ENCODE results near the gene RAB6B.

RAB6B gene

GRCh38 chr3:133838916-133839800 is 56.5 kb downstream of the RAB6B start:
- no peak overlapping the region for H3K27ac ChIP-seq (ENCODE audit: extremely low read depth, low read depth, low read length)
- ChIA-PET POLR2A (no interaction called here), CTCF (no interaction called here)
- TF ChIP-seq KLF7 (tag by site-specific recombination; IDR thresholded peaks at IDR 0.05; ENCODE audit: borderline replicate concordance): no peak
- no peak for TF ChIP-seq ZNF473 (tag by site-specific recombination; IDR thresholded peaks at IDR 0.05)
- no peak for TF ChIP-seq ZNF555 (tag by site-specific recombination; conservative IDR thresholded peaks at IDR 0.05)
- TF ChIP-seq ZNF510 (tag by site-specific recombination; IDR thresholded peaks at IDR 0.05; ENCODE audit: insufficient replicate concordance): no peak
- no peak for TF ChIP-seq ZNF311 (tag by site-specific recombination; IDR thresholded peaks at IDR 0.05; ENCODE audit: borderline replicate concordance)
- TF ChIP-seq ZNF707 (tag by site-specific recombination; IDR thresholded peaks at IDR 0.05): no peak
- TF ChIP-seq ZNF596 (tag by site-specific recombination; IDR thresholded peaks at IDR 0.05): no peak
- no peak for TF ChIP-seq ZNF837 (tag by site-specific recombination; IDR thresholded peaks at IDR 0.05)
- no peak for TF ChIP-seq ZNF544 (tag by site-specific recombination; IDR thresholded peaks at IDR 0.05)
- no peak for TF ChIP-seq GLI4 (tag by site-specific recombination; IDR thresholded peaks at IDR 0.05)
- no peak for TF ChIP-seq BCL11A (tag by site-specific recombination; IDR thresholded peaks at IDR 0.05; ENCODE audit: low read depth)
- no peak for TF ChIP-seq ZNF704 (tag by site-specific recombination; IDR thresholded peaks at IDR 0.05)
- TF ChIP-seq KLF17 (tag by site-specific recombination; IDR thresholded peaks at IDR 0.05): no peak
- TF ChIP-seq ZNF366 (tag by site-specific recombination; conservative IDR thresholded peaks at IDR 0.05): no peak
- TF ChIP-seq ZNF76 (tag by site-specific recombination; IDR thresholded peaks at IDR 0.05; ENCODE audit: borderline replicate concordance, low read depth): no peak
- no peak for TF ChIP-seq ZNF132 (tag by site-specific recombination; IDR thresholded peaks at IDR 0.05; ENCODE audit: borderline replicate concordance)
- no peak for TF ChIP-seq ZNF785 (tag by site-specific recombination; IDR thresholded peaks at IDR 0.05)
- TF ChIP-seq, protein P1, sequence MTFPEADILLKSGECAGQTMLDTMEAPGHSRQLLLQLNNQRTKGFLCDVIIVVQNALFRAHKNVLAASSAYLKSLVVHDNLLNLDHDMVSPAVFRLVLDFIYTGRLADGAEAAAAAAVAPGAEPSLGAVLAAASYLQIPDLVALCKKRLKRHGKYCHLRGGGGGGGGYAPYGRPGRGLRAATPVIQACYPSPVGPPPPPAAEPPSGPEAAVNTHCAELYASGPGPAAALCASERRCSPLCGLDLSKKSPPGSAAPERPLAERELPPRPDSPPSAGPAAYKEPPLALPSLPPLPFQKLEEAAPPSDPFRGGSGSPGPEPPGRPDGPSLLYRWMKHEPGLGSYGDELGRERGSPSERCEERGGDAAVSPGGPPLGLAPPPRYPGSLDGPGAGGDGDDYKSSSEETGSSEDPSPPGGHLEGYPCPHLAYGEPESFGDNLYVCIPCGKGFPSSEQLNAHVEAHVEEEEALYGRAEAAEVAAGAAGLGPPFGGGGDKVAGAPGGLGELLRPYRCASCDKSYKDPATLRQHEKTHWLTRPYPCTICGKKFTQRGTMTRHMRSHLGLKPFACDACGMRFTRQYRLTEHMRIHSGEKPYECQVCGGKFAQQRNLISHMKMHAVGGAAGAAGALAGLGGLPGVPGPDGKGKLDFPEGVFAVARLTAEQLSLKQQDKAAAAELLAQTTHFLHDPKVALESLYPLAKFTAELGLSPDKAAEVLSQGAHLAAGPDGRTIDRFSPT (tag by site-specific recombination; IDR thresholded peaks at IDR 0.05): no peak
- TF ChIP-seq ZNF623 (tag by site-specific recombination; IDR thresholded peaks at IDR 0.05): no peak
- no peaks in the 10 kb centered on the region for H3K9me3 ChIP-seq (ENCODE audit: control insufficient read depth, insufficient read depth, low read depth, low read length)
- no peak overlapping the region for H3K4me3 ChIP-seq (ENCODE audit: low read depth, low read length)
- peaks cover 0 to 53% of the 10 kb centered on the region in 2 experiments; a peak in 1 of 3 replicates for H3K36me3 ChIP-seq (ENCODE audit: control insufficient read depth in 2 of 2, insufficient read depth in 1 of 2, low read length in 2 of 2)
- no peaks in the 10 kb centered on the region for H3K4me1 ChIP-seq (ENCODE audit: control insufficient read depth, insufficient read depth, low read length)

DNA sequence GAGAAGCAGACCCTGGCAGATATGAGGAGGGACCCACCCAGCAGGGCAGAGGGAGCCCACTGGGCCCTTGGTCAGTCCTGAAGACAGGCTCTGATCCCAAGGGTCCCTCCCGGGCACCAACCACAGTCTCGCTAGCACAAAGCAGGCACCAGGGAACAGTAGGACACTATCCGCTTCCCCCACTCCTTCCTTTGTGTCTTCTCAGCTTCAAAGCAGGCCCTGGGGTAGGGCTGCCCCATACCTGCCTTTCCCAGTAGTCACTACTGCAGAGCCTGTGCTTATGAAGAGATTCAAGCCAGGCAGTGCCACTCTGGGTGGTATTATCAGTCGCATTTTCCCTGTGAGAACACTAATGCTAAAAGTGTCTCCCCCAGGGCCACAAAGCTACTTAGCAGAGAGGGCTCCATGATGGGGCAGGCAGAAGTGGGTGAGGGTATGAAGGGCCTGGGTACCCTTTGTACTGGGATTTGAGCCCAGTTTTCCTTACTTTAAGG is 57.3 kb downstream of the RAB6B start:
- Histone ChIP-seq H3K36me3 (ENCODE audit: control insufficient read depth in 2 of 2, insufficient read depth in 1 of 2, low read length in 2 of 2) (peaks cover 0 to 59% of the 10 kb centered on the region in 2 experiments; a peak in 1 of 3 replicates), H3K4me3 (ENCODE audit: low read depth, low read length) (no peak overlapping the region), H3K9me3 (ENCODE audit: control insufficient read depth, insufficient read depth, low read depth, low read length) (no peaks in the 10 kb centered on the region), H3K4me1 (ENCODE audit: control insufficient read depth, insufficient read depth, low read length) (no peaks in the 10 kb centered on the region), H3K27ac (ENCODE audit: extremely low read depth, low read depth, low read length) (no peak overlapping the region)
- CTCF ChIA-PET: no interaction called here
- TF ChIP-seq ZNF266 (tag by site-specific recombination; IDR thresholded peaks at IDR 0.05; ENCODE audit: low read depth): no peak
- TF ChIP-seq ZNF629 (tag by site-specific recombination; IDR thresholded peaks at IDR 0.05): no peak
- TF ChIP-seq ZNF704 (tag by site-specific recombination; IDR thresholded peaks at IDR 0.05): no peak
- POLR2A ChIA-PET: no interaction called here

All from HEK293 (cell line).